SKM-1 treated with dmso at 0.1 percent for 144 hours (cell line): ENCODE results near the gene DLG2.

Source experiments
- DNase-seq: peaks from one replicate; lab custom pipeline; 2025; ENCODE audit not compliant: unreplicated experiment; lab: John Stamatoyannopoulos, UW

The DLG2 gene

GRCh38 chr11:84414920-84415319 lies 1212.2 kb downstream of the DLG2 start:
- DNase-seq, result no peak

- no peak for DNase-seq
Observed at GRCh38 chr11:84413549-84413948, 1213.6 kb downstream of the DLG2 start.

GRCh38 chr11:84412862-84413261 lies 1214.3 kb downstream of the DLG2 start:
- no peak for DNase-seq

GRCh38 chr11:84408946-84409411 lies 1218.2 kb downstream of the DLG2 start:
- DNase-seq, result no peak

GRCh38 chr11:84407091-84407490 lies 1220.1 kb downstream of the DLG2 start:
- DNase-seq, result no peak

GRCh38 chr11:84398017-84398626 lies 1229.0 kb downstream of the DLG2 start:
- peak; percentile 2 for DNase-seq

GRCh38 chr11:84396521-84396920 lies 1230.6 kb downstream of the DLG2 start:
- DNase-seq, result no peak

GRCh38 chr11:84390441-84391078 lies 1236.6 kb downstream of the DLG2 start:
- no peak for DNase-seq

- DNase-seq, result no peak
Observed at GRCh38 chr11:84389696-84390095, 1237.4 kb downstream of the DLG2 start.

GRCh38 chr11:84384731-84385130 lies 1242.4 kb downstream of the DLG2 start:
- DNase-seq, result peak; percentile 50

GRCh38 chr11:84383576-84383975 lies 1243.6 kb downstream of the DLG2 start:
- DNase-seq, result no peak

- no peak for DNase-seq
Observed at GRCh38 chr11:84381666-84382065, 1245.5 kb downstream of the DLG2 start.

GRCh38 chr11:84372381-84372950 lies 1254.7 kb downstream of the DLG2 start:
- DNase-seq, result no peak

GRCh38 chr11:84358034-84358433 lies 1269.1 kb downstream of the DLG2 start:
- no peak for DNase-seq

GRCh38 chr11:84355911-84356310 lies 1271.2 kb downstream of the DLG2 start:
- DNase-seq, result no peak

GRCh38 chr11:84345597-84345996 lies 1281.5 kb downstream of the DLG2 start:
- DNase-seq, result no peak

- DNase-seq, result no peak
Observed at GRCh38 chr11:84345027-84345426, 1282.1 kb downstream of the DLG2 start.

- DNase-seq, result no peak
Observed at GRCh38 chr11:84339796-84340195, 1287.3 kb downstream of the DLG2 start.

- DNase-seq, result no peak
Observed at GRCh38 chr11:84333221-84333620, 1293.9 kb downstream of the DLG2 start.

- no peak for DNase-seq
Observed at GRCh38 chr11:84322211-84322610, 1304.9 kb downstream of the DLG2 start.

GRCh38 chr11:84319863-84320262 lies 1307.3 kb downstream of the DLG2 start:
- no peak for DNase-seq

GRCh38 chr11:84316866-84317555 lies 1310.1 kb downstream of the DLG2 start:
- no peak for DNase-seq
